HS-27A (cell line): ENCODE data around the gene POU2F2.

ENCODE experiments used
- DNase-seq: peaks from one replicate; pipeline ENCODE4 v3.0.0-alpha.2; 2012; ENCODE audit warnings: low read depth, missing footprints

The POU2F2 gene

GRCh38 chr19:42079886-42080763, 52.1 kb downstream of the POU2F2 start:
- no peak for DNase-seq

DNA sequence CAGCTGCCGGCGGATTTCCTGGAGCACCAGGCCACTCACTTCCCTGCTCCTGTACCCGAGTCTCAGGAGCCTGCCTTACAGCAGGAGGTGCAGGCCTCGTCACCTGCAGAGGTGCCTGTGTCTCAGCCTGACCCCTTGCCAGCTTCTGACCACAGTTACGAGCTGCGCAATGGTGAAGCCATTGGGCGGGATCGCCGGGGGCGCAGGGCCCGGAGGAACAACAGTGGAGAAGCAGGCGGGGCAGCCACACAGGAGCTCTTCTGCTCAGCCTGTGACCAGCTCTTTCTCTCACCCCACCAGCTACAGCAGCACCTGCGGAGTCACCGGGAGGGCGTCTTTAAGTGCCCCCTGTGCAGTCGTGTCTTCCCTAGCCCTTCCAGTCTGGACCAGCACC, 53.0 kb downstream of the POU2F2 start:
- no peak for DNase-seq

DNA sequence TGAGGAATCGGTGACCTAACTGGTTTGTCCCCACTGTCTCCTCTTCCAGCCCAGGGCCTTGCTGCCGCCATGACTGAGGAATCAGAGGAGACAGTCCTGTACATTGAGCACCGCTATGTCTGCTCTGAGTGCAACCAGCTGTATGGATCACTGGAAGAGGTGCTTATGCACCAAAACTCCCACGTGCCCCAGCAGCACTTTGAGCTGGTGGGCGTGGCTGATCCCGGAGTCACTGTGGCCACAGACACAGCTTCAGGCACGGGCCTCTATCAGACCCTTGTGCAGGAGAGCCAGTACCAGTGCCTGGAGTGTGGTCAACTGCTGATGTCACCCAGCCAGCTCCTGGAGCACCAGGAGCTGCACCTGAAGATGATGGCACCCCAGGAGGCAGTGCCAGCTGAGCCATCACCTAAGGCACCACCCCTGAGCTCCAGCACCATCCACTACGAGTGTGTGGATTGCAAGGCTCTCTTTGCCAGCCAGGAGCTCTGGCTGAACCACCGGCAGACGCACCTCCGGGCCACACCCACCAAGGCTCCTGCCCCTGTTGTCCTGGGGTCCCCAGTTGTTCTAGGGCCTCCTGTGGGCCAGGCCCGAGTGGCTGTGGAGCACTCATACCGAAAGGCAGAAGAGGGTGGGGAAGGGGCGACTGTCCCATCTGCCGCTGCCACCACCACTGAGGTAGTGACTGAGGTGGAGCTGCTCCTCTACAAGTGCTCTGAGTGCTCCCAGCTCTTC, 53.5 kb downstream of the POU2F2 start:
- DNase-seq: no peak

GRCh38 chr19:42078058-42078457, 54.2 kb downstream of the POU2F2 start:
- DNase-seq: no peak

DNA sequence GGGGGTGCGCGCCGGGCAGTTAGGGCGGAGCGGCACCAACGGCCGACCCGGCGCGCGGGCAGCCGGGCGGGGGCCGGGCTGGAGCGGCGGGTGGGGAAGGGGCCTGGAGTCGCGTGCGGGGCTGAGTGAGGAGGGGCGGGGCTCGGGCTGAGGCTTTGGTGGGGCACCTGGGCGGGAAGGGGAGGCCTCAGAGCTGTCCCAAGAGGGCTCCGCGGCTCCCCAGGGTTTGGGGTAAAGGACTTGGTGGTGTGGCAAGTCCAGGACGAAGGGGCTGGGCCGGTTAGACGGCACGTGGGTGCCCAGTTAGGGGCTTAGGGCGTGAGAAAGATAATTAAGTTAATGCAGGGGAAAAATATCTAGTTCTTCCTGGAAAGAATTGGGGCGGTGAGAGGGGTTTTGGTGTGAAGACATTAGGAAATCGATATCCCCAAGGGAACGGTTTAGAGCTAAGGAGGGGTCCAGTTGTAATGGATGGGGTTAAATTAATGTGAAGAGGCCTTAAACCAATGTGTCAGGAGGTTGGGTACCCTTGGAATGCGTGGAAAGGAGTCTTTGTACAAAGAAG, 55.8 kb downstream of the POU2F2 start:
- DNase-seq: no peak

DNA sequence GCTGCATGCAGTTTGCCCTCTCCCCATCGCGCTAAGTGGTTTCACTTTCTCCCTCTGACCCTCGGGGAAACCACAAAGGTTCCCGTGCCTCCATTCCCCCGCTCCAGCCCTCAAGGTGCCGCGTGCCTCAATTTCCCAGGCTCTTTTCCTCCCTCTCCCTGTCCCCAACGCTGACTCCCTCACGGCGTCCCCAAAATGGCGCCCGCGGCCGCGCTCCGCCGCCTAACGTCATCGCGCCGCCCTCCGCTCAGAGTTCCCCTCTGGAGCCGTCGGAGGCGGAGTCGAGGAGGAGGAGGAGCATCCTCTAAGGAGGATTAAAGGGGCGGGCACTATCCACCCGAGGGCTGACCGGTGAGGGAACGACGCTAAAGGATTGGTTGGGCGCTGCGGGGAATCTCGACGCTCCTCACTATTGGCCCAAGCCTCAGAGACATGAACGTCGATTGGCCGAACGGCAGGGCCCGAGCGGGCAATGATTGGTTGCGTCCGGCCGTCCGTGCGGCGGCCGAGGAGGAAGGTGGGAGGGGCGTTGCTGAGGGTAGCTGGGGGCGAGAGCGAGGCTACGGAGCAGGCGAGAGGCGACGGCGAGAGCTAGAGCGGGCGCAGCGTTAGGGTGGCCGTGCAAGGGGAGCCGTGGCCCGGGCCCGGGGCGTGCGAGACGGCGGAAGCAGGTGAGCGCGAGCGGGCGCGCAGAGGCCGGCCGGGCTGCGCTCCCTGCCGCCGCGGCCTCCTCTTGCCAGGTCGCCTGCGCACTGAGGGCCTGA, 56.4 kb downstream of the POU2F2 start, which contains the start of gene ZNF574:
Gene ZNF574, plus strand, starts transcription at position 551 of the 764 bp plus-strand sequence. CDS start 2,441 bp downstream, outside the sequence.
- DNase-seq: peak; percentile 100

- no peak for DNase-seq
These were observed 57.0 kb downstream of the POU2F2 start for GRCh38 chr19:42075364-42075615.

DNA sequence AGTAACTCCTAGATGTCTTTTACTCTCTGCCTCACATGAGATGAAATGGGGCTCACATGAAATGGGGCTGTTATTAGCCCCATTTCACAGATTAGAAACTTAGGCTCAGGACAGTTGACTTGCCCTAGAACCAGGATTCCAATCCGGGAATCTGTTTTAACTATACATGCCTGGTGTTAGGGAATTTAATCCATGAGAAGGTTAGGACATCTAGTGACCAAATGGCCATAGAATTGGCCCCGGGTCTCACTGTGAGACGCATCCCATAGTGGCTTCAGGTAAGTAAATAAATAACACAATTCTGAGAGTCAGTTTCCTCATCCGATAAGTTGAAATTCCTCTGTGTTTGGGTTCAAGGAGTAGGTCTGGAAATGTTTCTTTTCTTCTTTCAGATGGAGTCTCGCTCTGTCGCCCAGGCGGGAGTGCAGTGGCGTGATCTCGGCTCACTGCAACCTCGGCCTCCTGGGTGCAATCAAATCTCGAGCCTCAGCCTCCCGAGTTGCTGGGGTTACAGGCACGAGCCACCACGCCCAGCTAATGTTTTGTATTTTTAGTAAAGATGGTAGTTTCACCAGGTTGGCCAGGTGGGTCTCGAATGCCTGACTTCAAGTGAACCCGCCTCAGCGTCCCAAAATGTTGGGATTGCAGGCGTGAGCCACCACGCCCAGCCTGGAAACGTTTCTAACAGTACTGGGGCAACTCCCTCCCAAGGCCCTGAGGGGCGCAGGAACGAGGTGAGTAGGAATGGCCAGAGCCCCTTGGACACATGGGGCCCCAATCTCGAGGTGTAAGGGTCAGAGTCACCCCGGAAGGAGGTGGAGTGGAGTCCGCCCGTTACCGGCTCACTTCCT, 57.5 kb downstream of the POU2F2 start:
- DNase-seq: no peak

DNA sequence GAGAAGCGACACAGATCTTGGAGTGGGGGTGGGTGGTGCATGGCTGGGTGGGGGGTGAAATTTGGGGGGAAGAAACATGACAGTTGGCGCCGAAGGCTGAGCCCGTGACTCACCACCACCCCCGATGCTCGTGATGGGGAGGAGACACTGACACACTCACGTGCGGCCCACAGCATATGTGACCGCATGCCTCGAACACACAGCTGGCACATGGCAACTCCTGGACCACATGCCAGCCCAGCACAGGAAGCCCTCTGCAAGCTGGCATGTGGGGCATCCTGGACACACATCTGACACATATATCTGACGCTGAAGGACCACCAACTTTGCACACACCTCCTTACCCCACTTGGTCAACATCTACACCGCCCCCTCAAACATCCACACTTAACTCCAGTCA, 61.0 kb downstream of the POU2F2 start:
- no peak for DNase-seq

DNA sequence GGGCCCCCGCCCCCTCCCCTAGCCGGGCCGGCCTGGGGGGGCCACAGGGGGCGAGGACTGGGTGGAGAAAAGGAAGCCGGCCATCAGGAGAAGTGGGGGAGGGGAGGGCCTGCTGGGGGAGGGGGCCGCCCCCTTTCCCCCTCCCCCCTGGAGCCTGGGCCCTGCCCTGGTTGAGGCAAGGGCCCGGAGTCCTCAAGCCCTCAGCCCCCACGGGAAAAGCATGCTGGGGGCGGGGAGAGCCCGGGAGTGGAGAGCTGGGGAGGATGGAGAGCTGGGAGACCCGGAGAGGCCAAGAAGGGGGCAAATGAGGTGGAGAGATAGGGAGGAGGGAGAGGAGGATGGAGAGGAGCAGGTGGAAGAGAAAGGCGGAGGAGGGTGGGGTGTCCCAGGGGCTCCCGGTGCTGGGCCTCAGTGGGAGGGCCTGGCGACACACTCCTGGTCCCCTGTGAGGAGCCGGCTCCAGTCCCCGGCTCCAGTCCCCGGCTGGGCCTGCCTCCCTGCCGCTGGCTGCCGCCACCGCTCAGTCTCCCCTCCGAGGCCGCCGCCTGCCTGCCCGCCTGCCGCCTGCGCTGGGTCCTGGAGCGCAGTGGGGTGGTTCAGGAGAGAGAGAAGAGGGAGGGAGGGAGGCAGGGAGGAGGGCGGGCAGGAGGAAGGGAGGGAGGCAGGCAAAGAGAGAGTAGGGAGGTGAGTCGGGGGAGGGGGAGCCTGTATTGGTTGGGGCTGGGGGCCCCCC, 62.5 kb downstream of the POU2F2 start, which contains the start of gene GRIK5:
Gene GRIK5, minus strand, starts transcription at position 588 of the 733 bp plus-strand sequence. CDS start 4,436 bp downstream, outside the sequence.
- no peak for DNase-seq

DNA sequence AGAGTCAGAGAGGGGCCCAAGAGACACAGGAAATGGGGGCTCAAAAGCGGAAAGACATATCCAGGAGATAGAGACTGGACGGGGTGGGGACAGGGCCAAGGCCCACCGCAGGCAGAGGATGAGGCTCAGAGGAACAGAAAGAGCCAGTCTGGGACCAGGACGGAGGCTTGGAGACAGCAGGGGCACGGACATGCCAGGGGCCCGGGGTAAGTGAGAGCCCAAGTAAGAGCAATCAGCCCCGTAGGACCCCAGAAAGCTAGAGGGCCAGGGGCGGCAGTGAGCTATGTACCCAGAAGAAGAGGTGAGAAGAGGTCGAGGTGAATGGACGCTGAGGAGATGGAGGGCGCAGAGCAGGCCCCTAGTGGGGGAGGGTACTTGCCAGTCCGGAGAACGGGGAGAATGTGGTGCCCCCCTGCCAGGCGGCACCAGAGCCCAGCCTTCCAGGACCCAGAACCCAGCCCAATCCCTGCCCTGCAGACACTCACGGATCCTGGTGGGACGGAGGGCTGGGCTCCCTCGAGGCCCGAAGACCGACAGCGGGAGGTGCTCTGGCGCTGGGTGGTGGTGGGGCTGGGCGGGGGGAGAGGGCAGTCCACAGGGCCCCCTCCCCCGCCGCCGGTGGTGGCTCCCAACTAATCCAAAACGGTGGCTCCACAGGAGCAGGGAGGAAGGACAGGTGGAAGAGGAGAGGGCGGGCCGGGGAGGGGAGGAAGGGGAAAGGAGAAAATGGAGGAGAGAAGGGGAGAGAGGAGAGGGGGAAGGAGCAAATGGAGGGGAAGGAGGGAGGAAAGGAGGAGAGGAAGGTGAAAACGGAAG, 63.3 kb downstream of the POU2F2 start:
- DNase-seq: no peak

GRCh38 chr19:42068361-42068755, 63.9 kb downstream of the POU2F2 start:
- no peak for DNase-seq

GRCh38 chr19:42067315-42067888, 64.8 kb downstream of the POU2F2 start:
- DNase-seq: no peak

DNA sequence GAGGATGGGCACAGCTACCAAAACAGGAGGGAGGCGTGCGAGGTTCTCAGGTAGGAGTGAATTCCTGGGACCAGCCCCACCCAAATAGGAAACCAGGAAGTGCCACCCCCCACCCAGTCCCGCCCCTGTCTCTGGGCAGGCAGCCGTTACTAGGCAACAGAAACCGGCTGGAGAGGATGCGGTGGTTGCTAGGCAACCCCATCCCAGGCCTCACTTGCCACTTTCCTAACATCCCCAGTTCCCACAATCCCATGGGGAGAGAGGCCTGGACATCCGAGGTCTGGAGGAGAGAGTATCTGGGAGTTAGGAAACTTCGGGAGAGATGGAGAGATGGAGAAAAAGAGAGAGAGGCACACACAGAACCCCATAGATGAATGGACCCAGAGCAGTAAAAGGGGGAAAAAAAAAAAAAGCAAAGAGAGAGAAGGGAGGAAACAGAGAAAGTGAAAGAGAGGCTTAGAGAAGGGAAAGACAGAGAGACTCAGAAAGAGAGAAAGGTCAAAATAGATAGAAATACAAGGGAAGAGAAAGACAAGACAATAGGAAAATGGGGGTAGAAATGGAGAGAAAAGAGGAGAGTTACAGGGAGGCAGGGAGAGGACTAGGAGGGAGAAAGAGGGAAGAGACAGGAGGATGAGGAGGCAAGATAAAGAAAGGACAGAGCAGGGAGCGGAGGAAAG, 66.0 kb downstream of the POU2F2 start:
- DNase-seq: no peak

DNA sequence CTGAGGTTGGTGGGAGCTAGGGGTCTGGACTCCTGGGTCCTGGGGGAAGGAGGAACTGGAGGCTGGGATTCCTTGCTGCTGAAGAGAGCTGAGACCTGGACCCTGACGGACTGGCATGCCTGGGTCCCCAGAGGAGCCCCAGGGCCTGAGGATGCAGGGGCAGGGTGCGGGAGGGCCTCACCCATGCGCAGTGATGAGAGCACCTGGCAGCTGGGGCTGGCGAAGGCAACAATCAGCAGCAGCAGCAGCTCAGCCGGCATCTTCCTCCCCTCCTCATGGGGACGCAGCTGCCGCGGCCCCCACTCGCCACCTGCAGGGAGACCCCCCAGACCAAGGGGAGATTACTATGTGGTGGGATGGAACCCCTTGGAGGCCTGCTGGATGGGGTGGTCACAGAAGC, 66.7 kb downstream of the POU2F2 start:
- no peak for DNase-seq

- DNase-seq: no peak
These were observed 67.2 kb downstream of the POU2F2 start for GRCh38 chr19:42065051-42065450.

DNA sequence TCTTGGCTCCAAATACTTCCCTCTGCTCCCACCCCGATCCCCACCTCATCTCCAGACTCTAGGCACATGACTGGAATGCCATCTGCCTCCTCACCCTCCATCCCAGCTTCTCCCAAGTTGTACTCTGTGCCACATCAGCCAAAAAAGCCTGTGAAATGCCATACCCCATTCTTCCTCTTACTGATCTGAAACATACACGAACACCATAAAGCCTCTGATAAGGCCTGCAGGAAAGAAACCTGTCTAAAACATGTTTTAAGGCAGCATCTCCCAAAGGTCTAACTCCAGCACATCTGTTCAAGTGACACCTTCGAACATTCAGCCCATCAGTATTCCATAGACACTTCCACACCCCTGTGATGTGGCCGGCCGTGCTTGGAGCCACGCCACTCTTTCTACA, 67.8 kb downstream of the POU2F2 start:
- DNase-seq: no peak

- no peak for DNase-seq
These were observed 69.9 kb downstream of the POU2F2 start for GRCh38 chr19:42062381-42062780.

DNA sequence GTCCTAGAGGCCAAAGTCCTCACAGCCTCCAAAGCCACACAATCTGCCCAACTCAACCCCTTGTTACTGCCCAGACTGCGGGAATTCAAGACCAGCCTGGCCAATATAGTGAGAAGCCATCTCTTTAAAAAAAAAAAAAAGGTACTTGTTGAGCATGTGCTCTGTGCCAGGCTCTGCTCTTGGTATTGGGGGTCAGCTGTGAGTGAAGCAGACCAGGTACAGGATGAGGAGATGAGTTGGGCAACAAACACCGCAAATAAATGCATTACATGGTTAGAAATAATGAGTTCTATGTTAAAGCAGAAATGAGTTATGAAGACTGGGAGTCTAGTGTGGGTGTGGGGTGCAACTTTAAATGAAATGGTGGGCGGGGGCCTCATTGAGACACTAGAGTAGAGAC, 72.1 kb downstream of the POU2F2 start:
- DNase-seq: no peak
